OCI-LY7 (cell line): Measurements from ENCODE around the gene DSC1.
"Not testable (repeated sequence)": the region's sequence is repeated elsewhere in the genome, so short reads cannot be mapped to it uniquely, and the experiment has no call there.

ENCODE experiments used
- CTCF ChIP-seq: fragments of 200-600 bp; sonication (generic); conservative IDR thresholded peaks from 2 replicates; pipeline ENCODE4 v1.5.1; 2014; ENCODE audit warnings: mild to moderate bottlenecking, antibody characterized with exemption, low read length, moderate library complexity, mixed read lengths
- EZH2phosphoT487 ChIP-seq: fragments of 200-600 bp; sonication (generic); IDR thresholded peaks from 2 replicates; pipeline ENCODE4 v1.6.1; 2018; ENCODE audit warnings: low read depth, borderline replicate concordance, mild to moderate bottlenecking, mixed run types, antibody characterized with exemption, low read length, moderate library complexity, mixed read lengths

GRCh38 chr18:31177369-31177768 lies 14.7 kb upstream of the DSC1 start:
- not testable (repeated sequence) for TF ChIP-seq CTCF, EZH2phosphoT487
